Activated CD4-positive, alpha-beta memory T cell treated with anti-CD3 and anti-CD28 coated beads for 36 hours (primary cell): ENCODE data around the gene WASHC4. TPM values are rescaled to one million over a fixed set of nuclear protein-coding genes. Genes with fewer than 3 reads are reported as not detected.
"Not testable (repeated sequence)": the region's sequence is repeated elsewhere in the genome, so short reads cannot be mapped to it uniquely, and the experiment has no call there.

Source experiments
- CTCF ChIA-PET: fragments of 350-600 bp; sonication (Branson Sonifier 250); formaldehyde crosslinking; loops from one replicate; lab custom pipeline; 2021; ENCODE audit warnings: antibody characterized with exemption, inconsistent platforms; lab: Charles Lee
- POLR2A ChIA-PET: fragments of 350-600 bp; sonication (Branson Sonifier 250); formaldehyde crosslinking; loops from one replicate; lab custom pipeline; 2021; ENCODE audit warnings: antibody characterized with exemption; lab: Charles Lee
- DNase-seq: peaks from one replicate; pipeline ENCODE4 v3.0.0-alpha.2; 2020
- H3K27ac Mint-ChIP-seq: one replicate; pipeline ENCODE4 v1.8.0; 2021; ENCODE audit warnings: mixed read lengths
- H3K27me3 Mint-ChIP-seq: one replicate; pipeline ENCODE4 v1.8.0; 2021; ENCODE audit warnings: mixed read lengths
- H3K36me3 Mint-ChIP-seq: one replicate; pipeline ENCODE4 v1.8.0; 2021; ENCODE audit warnings: mixed read lengths
- H3K4me1 Mint-ChIP-seq: one replicate; pipeline ENCODE4 v1.8.0; 2021; ENCODE audit warnings: low read depth, mixed read lengths
- H3K4me3 Mint-ChIP-seq: one replicate; pipeline ENCODE4 v1.8.0; 2021; ENCODE audit warnings: mild to moderate bottlenecking, mixed read lengths
- H3K9me3 Mint-ChIP-seq: one replicate; pipeline ENCODE4 v1.8.0; 2021; ENCODE audit warnings: mixed read lengths
- intact Hi-C: fragments of 100-400 bp; cut with micrococcal nuclease; formaldehyde crosslinking; loops from one replicate; pipeline ENCODE4 v1.15.1; 2023
- total RNA-seq, 2 experiments: library from RNA; stranded (reverse); gene quantifications; one replicate each; pipeline ENCODE4 v1.2.3, GENCODE V29; 2021

WASHC4 gene
- total RNA-seq, 2 experiments from 2014 or later: 34.2 to 36.8 TPM

- peak overlapping the region; percentile 9 for H3K27ac Mint-ChIP-seq
- H3K36me3 Mint-ChIP-seq: peaks cover 29% of the 10 kb centered on the region
- no peaks in the 10 kb centered on the region for H3K27me3 Mint-ChIP-seq
- intact Hi-C loops: no loop called here
- CTCF ChIA-PET: interaction anchor here (0.5 to 1.1 kb wide), 2 partner anchors 11 to 47 kb away, joined by 3 to 4 read pairs; no protein-coding TSS in a partner anchor
- no peak for DNase-seq
- H3K4me1 Mint-ChIP-seq: peaks cover 6% of the 10 kb centered on the region
- H3K4me3 Mint-ChIP-seq: no peak overlapping the region
- H3K9me3 Mint-ChIP-seq: peaks cover 12% of the 10 kb centered on the region
- POLR2A ChIA-PET: interaction anchor here (0.6 kb wide), 2 partner anchors 206 to 1113 kb away, joined by 3 to 5 read pairs; no protein-coding TSS in a partner anchor
These were observed 68.0 kb downstream of the WASHC4 start for GRCh38 chr12:105175397-105175990.

GRCh38 chr12:105177208-105177607, 69.7 kb downstream of the WASHC4 start:
- DNase-seq: no peak
- H3K9me3 Mint-ChIP-seq: peaks cover 18% of the 10 kb centered on the region
- POLR2A ChIA-PET: no interaction called here
- H3K27ac Mint-ChIP-seq: no peak overlapping the region
- peaks cover 6% of the 10 kb centered on the region for H3K4me1 Mint-ChIP-seq
- no peaks in the 10 kb centered on the region for H3K27me3 Mint-ChIP-seq
- intact Hi-C loops: no loop called here
- H3K36me3 Mint-ChIP-seq: peaks cover 43% of the 10 kb centered on the region
- H3K4me3 Mint-ChIP-seq: no peak overlapping the region
- CTCF ChIA-PET: no interaction called here

- Mint-ChIP-seq H3K9me3 (peaks cover 25% of the 10 kb centered on the region), H3K36me3 (peaks cover 57% of the 10 kb centered on the region)
- DNase-seq, H3K27me3 Mint-ChIP-seq, intact Hi-C loops, CTCF ChIA-PET, POLR2A ChIA-PET, H3K4me3 Mint-ChIP-seq, H3K4me1 Mint-ChIP-seq, H3K27ac Mint-ChIP-seq: not testable (repeated sequence)
These were observed 71.6 kb downstream of the WASHC4 start for GRCh38 chr12:105179114-105179513.

- POLR2A ChIA-PET, H3K27me3 Mint-ChIP-seq, DNase-seq, CTCF ChIA-PET, H3K4me1 Mint-ChIP-seq, intact Hi-C loops, H3K27ac Mint-ChIP-seq, H3K4me3 Mint-ChIP-seq: not testable (repeated sequence)
- H3K36me3 Mint-ChIP-seq: peaks cover 74% of the 10 kb centered on the region
- H3K9me3 Mint-ChIP-seq: peaks cover 25% of the 10 kb centered on the region
These were observed 75.9 kb downstream of the WASHC4 start for GRCh38 chr12:105183406-105183805.

- H3K27ac Mint-ChIP-seq, CTCF ChIA-PET, DNase-seq, POLR2A ChIA-PET, intact Hi-C loops, H3K27me3 Mint-ChIP-seq, H3K4me3 Mint-ChIP-seq, H3K4me1 Mint-ChIP-seq: not testable (repeated sequence)
- Mint-ChIP-seq H3K9me3 (peaks cover 24% of the 10 kb centered on the region), H3K36me3 (peaks cover 77% of the 10 kb centered on the region)
These were observed 76.4 kb downstream of the WASHC4 start for GRCh38 chr12:105183976-105184375.

GRCh38 chr12:105189293-105189692, 81.8 kb downstream of the WASHC4 start:
- intact Hi-C loops: no loop called here
- ChIA-PET CTCF (no interaction called here), POLR2A (no interaction called here)
- Mint-ChIP-seq H3K27me3 (no peaks in the 10 kb centered on the region), H3K4me3 (no peak overlapping the region), H3K9me3 (no peaks in the 10 kb centered on the region), H3K4me1 (peaks cover 4% of the 10 kb centered on the region), H3K27ac (peak overlapping the region; percentile 11), H3K36me3 (peaks cover 41% of the 10 kb centered on the region)
- no peak for DNase-seq

GRCh38 chr12:105190530-105190929, 83.0 kb downstream of the WASHC4 start:
- Mint-ChIP-seq H3K4me3 (no peak overlapping the region), H3K36me3 (peaks cover 30% of the 10 kb centered on the region), H3K4me1 (peaks cover 4% of the 10 kb centered on the region), H3K9me3 (no peaks in the 10 kb centered on the region), H3K27ac (no peak overlapping the region), H3K27me3 (no peaks in the 10 kb centered on the region)
- intact Hi-C loops: no loop called here
- POLR2A ChIA-PET: no interaction called here
- CTCF ChIA-PET: interaction anchor here (0.7 kb wide), 1 partner anchor 15 kb away, joined by 3 read pairs; no protein-coding TSS in a partner anchor
- DNase-seq: no peak

- H3K27me3 Mint-ChIP-seq: no peaks in the 10 kb centered on the region
- POLR2A ChIA-PET: no interaction called here
These were observed 85.2 kb downstream of the WASHC4 start for GRCh38 chr12:105192624-105193225.

GRCh38 chr12:105194947-105195346, 87.4 kb downstream of the WASHC4 start:
- Mint-ChIP-seq H3K4me1 (no peaks in the 10 kb centered on the region), H3K36me3 (peaks cover 18% of the 10 kb centered on the region), H3K9me3 (no peaks in the 10 kb centered on the region), H3K27ac (no peak overlapping the region), H3K4me3 (no peak overlapping the region), H3K27me3 (no peaks in the 10 kb centered on the region)
- intact Hi-C loops: no loop called here
- DNase-seq: no peak
- ChIA-PET CTCF (no interaction called here), POLR2A (no interaction called here)

More at GRCh38 chr12:105192624-105193225, 85.2 kb downstream of the WASHC4 start:
- peaks cover 27% of the 10 kb centered on the region for H3K36me3 Mint-ChIP-seq
- DNase-seq: no peak
- no peak overlapping the region for H3K27ac Mint-ChIP-seq
- no peak overlapping the region for H3K4me3 Mint-ChIP-seq
- H3K4me1 Mint-ChIP-seq: peaks cover 4% of the 10 kb centered on the region
- intact Hi-C loops: no loop called here
- H3K9me3 Mint-ChIP-seq: no peaks in the 10 kb centered on the region
- CTCF ChIA-PET: no interaction called here

GRCh38 chr12:105196090-105196489, 88.6 kb downstream of the WASHC4 start:
- Mint-ChIP-seq H3K27me3 (no peaks in the 10 kb centered on the region), H3K9me3 (no peaks in the 10 kb centered on the region), H3K36me3 (peaks cover 18% of the 10 kb centered on the region), H3K27ac (no peak overlapping the region), H3K4me3 (no peak overlapping the region), H3K4me1 (no peaks in the 10 kb centered on the region)
- ChIA-PET POLR2A (no interaction called here), CTCF (no interaction called here)
- no peak for DNase-seq
- intact Hi-C loops: no loop called here

GRCh38 chr12:105198961-105199360, 91.4 kb downstream of the WASHC4 start:
- peaks cover 16% of the 10 kb centered on the region for H3K36me3 Mint-ChIP-seq
- no peaks in the 10 kb centered on the region for H3K9me3 Mint-ChIP-seq
- intact Hi-C loops: no loop called here
- H3K4me1 Mint-ChIP-seq: peaks cover 5% of the 10 kb centered on the region
- CTCF ChIA-PET: no interaction called here
- H3K27ac Mint-ChIP-seq: no peak overlapping the region
- POLR2A ChIA-PET: no interaction called here
- no peak overlapping the region for H3K4me3 Mint-ChIP-seq
- DNase-seq: no peak
- no peaks in the 10 kb centered on the region for H3K27me3 Mint-ChIP-seq

GRCh38 chr12:105200385-105200784, 92.9 kb downstream of the WASHC4 start:
- Mint-ChIP-seq H3K4me3 (no peak overlapping the region), H3K36me3 (peaks cover 15% of the 10 kb centered on the region), H3K27me3 (no peaks in the 10 kb centered on the region), H3K4me1 (peaks cover 16% of the 10 kb centered on the region), H3K9me3 (no peaks in the 10 kb centered on the region), H3K27ac (no peak overlapping the region)
- POLR2A ChIA-PET: no interaction called here
- DNase-seq: no peak
- CTCF ChIA-PET: no interaction called here
- intact Hi-C loops: no loop called here

GRCh38 chr12:105201299-105201698, 93.8 kb downstream of the WASHC4 start:
- no peak for DNase-seq
- H3K4me1 Mint-ChIP-seq: peaks cover 21% of the 10 kb centered on the region
- no peaks in the 10 kb centered on the region for H3K9me3 Mint-ChIP-seq
- peak overlapping the region; percentile 18 for H3K27ac Mint-ChIP-seq
- no peak overlapping the region for H3K4me3 Mint-ChIP-seq
- no peaks in the 10 kb centered on the region for H3K27me3 Mint-ChIP-seq
- CTCF ChIA-PET: no interaction called here
- intact Hi-C loops: no loop called here
- H3K36me3 Mint-ChIP-seq: peaks cover 18% of the 10 kb centered on the region
- POLR2A ChIA-PET: no interaction called here
